K562 (cell line): ENCODE measurements around the gene ERN1. TPM values are rescaled to one million over a fixed set of nuclear protein-coding genes. Genes with fewer than 3 reads are reported as not detected.

Experiments used
- ATAC-seq: fragments of 200-7000 bp; cut with Tn5 transposase; 3 replicates; pipeline ENCODE4 v1.9.1; 2020; ENCODE audit warnings: moderate library complexity
- BruUV-seq: library from RNA; stranded (reverse); fragments of 400-500 nt; replicated peaks from 2 replicates; lab custom pipeline; 2021; lab: Mats Ljungman, UMichigan
- CTCF ChIA-PET: fragments of 300-600 bp; formaldehyde crosslinking; extraction: SDS; loops from one replicate; lab custom pipeline; 2021; ENCODE audit warnings: low intra/inter-chr PET ratio; lab: Yijun Ruan, JAX
- POLR2A ChIA-PET: fragments of 300-600, 350-650 bp; sonication (Branson Sonifier 250); formaldehyde crosslinking; extraction: SDS; loops from one replicate; lab custom pipeline; 2021; ENCODE audit warnings: antibody characterized with exemption, inconsistent platforms; lab: Yijun Ruan, JAX
- DNase-seq, 4 experiments: peaks; one replicate each; pipeline versions ENCODE4 v3.0.0 to v3.0.0-alpha.2; 2011 to 2018; ENCODE audit warnings: low spot score in 3 of 4, mixed read lengths in 3 of 4; ENCODE audit errors: extremely low read depth in 1 of 4
- FAIRE-seq: peaks from 2 replicates; lab custom pipeline; 2011; peaks lifted over from hg19 to GRCh38; lab: Jason Lieb, UNC
- H2AFZ ChIP-seq: 2 replicates; pipeline ENCODE4 v1.6.0; 2011; ENCODE audit warnings: low read depth, low read length, control low read depth, inconsistent platforms
- H3K27ac ChIP-seq: fragments of 200-600 bp; 3 replicates; pipeline ENCODE4 v1.8.0; 2011; ENCODE audit warnings: low read depth, mild to moderate bottlenecking, control low read depth, inconsistent platforms, low read length, moderate library complexity, mixed read lengths; ENCODE audit errors: extremely low read depth
- H3K27me3 ChIP-seq, 2 experiments: fragments of 300-600 bp in 1 of 2; 2 replicates in 1 of 2; 3 replicates in 1 of 2; pipeline versions ENCODE4 v1.6.0 to v1.8.0; 2011; ENCODE audit warnings: inconsistent platforms in 2 of 2, low read length in 2 of 2, mild to moderate bottlenecking in 1 of 2, mixed read lengths in 1 of 2, moderate library complexity in 1 of 2; ENCODE audit not compliant: control insufficient read depth in 2 of 2, insufficient read depth in 2 of 2
- H3K36me3 ChIP-seq: fragments of 300-600 bp; 3 replicates; pipeline ENCODE4 v1.8.0; 2011; ENCODE audit warnings: mild to moderate bottlenecking, low read length, inconsistent platforms; ENCODE audit not compliant: control insufficient read depth, insufficient read depth
- H3K4me1 ChIP-seq, 2 experiments: fragments of 200-600 bp in 1 of 2; replicated peaks in 1 of 2; 2 replicates in 1 of 2; 3 replicates in 1 of 2; pipeline versions ENCODE4 v1.5.1 to v1.8.0; 2011; ENCODE audit warnings: inconsistent platforms in 2 of 2, low read length in 2 of 2, mild to moderate bottlenecking in 1 of 2, mixed read lengths in 1 of 2, moderate library complexity in 1 of 2; ENCODE audit not compliant: control insufficient read depth in 2 of 2, insufficient read depth in 2 of 2
- H3K4me2 ChIP-seq: 2 replicates; pipeline ENCODE4 v1.6.1; 2011; ENCODE audit warnings: low read length, control low read depth, inconsistent platforms, mixed read lengths; ENCODE audit not compliant: insufficient read depth
- H3K4me3 ChIP-seq: fragments of 200-600 bp; sonication (generic), shearing (Covaris generic); 2 replicates; pipeline ENCODE4 v1.5.1; 2016; ENCODE audit warnings: control low read depth, inconsistent platforms
- H3K79me2 ChIP-seq: fragments of 200-600 bp; 3 replicates; pipeline ENCODE4 v1.8.0; 2011; ENCODE audit warnings: low read length, inconsistent platforms; ENCODE audit not compliant: control insufficient read depth, insufficient read depth
- H3K9ac ChIP-seq, 2 experiments: 2 replicates each; pipeline versions ENCODE4 v1.6.0 to v1.6.1; 2011; ENCODE audit warnings: low read depth in 2 of 2, low read length in 2 of 2, control low read depth in 1 of 2, inconsistent platforms in 1 of 2, mild to moderate bottlenecking in 1 of 2, mixed read lengths in 1 of 2; ENCODE audit not compliant: insufficient read depth in 1 of 2
- H3K9me1 ChIP-seq: one replicate; pipeline ENCODE4 v1.6.0; 2011; ENCODE audit warnings: inconsistent platforms, mild to moderate bottlenecking, low read length, moderate library complexity; ENCODE audit not compliant: control insufficient read depth, insufficient read depth
- H3K9me3 ChIP-seq: replicated peaks from 2 replicates; pipeline ENCODE4 v1.5.1; 2011; ENCODE audit warnings: low read depth, low read length, inconsistent platforms; ENCODE audit not compliant: control insufficient read depth, insufficient read depth
- H4K20me1 ChIP-seq: replicated peaks from 2 replicates; pipeline ENCODE4 v1.6.1; 2011; ENCODE audit warnings: low read length, inconsistent platforms, mixed read lengths; ENCODE audit not compliant: control insufficient read depth, insufficient read depth
- ELF4 ChIP-seq: fragments of 450-650 bp; formaldehyde crosslinking; IDR thresholded peaks from 2 replicates; pipeline ENCODE4 v1.4.0; 2022; ENCODE audit warnings: missing genetic modification characterization
- ETV6 ChIP-seq, 3 experiments: fragments of 150-350 bp in 1 of 3; sonication (generic) in 1 of 3; formaldehyde crosslinking in 1 of 3; IDR thresholded peaks; 2 replicates each; pipeline versions ENCODE4 v1.6.1 to v1.8.0; 2014 to 2022; ENCODE audit warnings: borderline replicate concordance in 2 of 3, low read depth in 2 of 3, antibody characterized with exemption in 1 of 3, low read length in 1 of 3, mild to moderate bottlenecking in 1 of 3, missing genetic modification reagents in 1 of 3
- POLR2A ChIP-seq: fragments of 450-650 bp; conservative IDR thresholded peaks from 2 replicates; pipeline ENCODE4 v1.6.1; 2016
- RBM39 ChIP-seq: fragments of 200-400 bp; formaldehyde crosslinking; optimal IDR thresholded peaks from 2 replicates; pipeline ENCODE3; 2018; ENCODE audit warnings: low read depth, low read length
- SPI1 ChIP-seq: IDR thresholded peaks from 2 replicates; pipeline ENCODE4 v1.6.1; 2011; ENCODE audit warnings: low read depth, low read length, control low read depth, borderline replicate concordance
- WGBS: fragments of 100-300 bp; shearing (Covaris generic); methylation state at CpG from one replicate; pipeline ENCODE4 v1.1.6; 2016; ENCODE audit warnings: low coverage, mixed read lengths; ENCODE audit not compliant: insufficient coverage; ENCODE audit errors: missing lambda C conversion rate; 5-methylcytosine and 5-hydroxymethylcytosine counted together
- in situ Hi-C: fragments of 300-500 bp; cut with MboI; formaldehyde crosslinking; loops from 4 replicates; pipeline ENCODE4 v1.15.0; 2018; ENCODE audit warnings: inconsistent platforms, mixed read lengths
- intact Hi-C: fragments of 100-400 bp; cut with micrococcal nuclease; formaldehyde crosslinking; loops from 2 replicates; pipeline ENCODE4 v1.14.2; 2022
- polyA plus RNA-seq, 8 experiments: library from polyadenylated mRNA; depleted of rRNA in 4 of 8; stranded (reverse) in 5 of 8; unstranded in 3 of 8; fragments of >200 nt; fragmentation: Nextera tagmentation in 2 of 8; fragmentation: Illumina TruSeq in 1 of 8; extraction: Ambion mirVana in 2 of 8; extraction: Trizol in 1 of 8; gene quantifications; 2 replicates each; pipeline versions ENCODE4 v1.2.1 to v1.2.3, GENCODE V29; 2011 to 2014; ENCODE audit warnings: inconsistent platforms in 1 of 8, missing spikeins in 1 of 8
- total RNA-seq, 7 experiments: library from RNA; depleted of rRNA in 6 of 7; stranded (reverse); fragments of >200 nt in 6 of 7; fragmentation: Illumina TruSeq in 2 of 7; extraction: Trizol in 2 of 7; gene quantifications; 2 replicates each; pipeline versions ENCODE4 v1.2.1 to v1.2.3, GENCODE V29; 2011 to 2021; ENCODE audit warnings: low replicate concordance in 1 of 7
- TF ChIP-seq, protein P1 (sequence below), 2 experiments: fragments of 450-650 bp; IDR thresholded peaks; 2 replicates each; pipeline ENCODE4 v1.6.1; 2016; ENCODE audit warnings: mild to moderate bottlenecking in 2 of 2, borderline replicate concordance in 1 of 2, low read depth in 1 of 2, moderate library complexity in 1 of 2

The ERN1 gene
- total and polyA plus RNA-seq, 9 of the 15 experiments (the other 6 are each of a cell fraction or from before 2014, with no cell fraction given): 2.1 to 22.5 (median 7.3) TPM

DNA sequence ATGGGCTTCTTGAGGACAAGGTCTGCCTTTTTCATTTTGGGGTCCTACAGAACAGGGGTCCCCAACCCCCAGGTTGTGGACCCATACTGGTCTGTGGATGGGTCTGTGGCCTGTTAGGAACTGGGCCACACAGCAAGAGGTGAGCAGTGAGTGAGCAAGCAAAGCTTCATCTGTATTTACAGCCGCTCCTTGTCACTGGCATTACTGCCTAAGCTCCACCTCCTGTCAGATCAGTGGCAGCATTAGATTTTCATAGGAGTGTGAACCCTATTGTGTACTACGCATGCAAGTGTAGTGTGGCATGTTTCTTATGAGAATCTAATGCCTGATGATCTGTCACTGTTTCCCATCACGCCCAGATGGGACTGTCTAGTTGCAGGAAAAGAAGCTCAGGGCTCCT lies 33.9 kb downstream of the ERN1 start:
- intact Hi-C loops: no loop called here
- in situ Hi-C loops: no loop called here
- H3K9me3 ChIP-seq: no peaks in the 10 kb centered on the region
- no peak overlapping the region for H3K4me3 ChIP-seq
- POLR2A ChIA-PET: interaction anchor here (0.7 to 1.0 kb wide), 2 partner anchors 13 to 22 kb away, joined by 3 read pairs; no protein-coding TSS in a partner anchor
- H3K9ac ChIP-seq: no peak overlapping the region; a peak in 1 of 4 replicates
- ATAC-seq (no peak), DNase-seq (no peak), FAIRE-seq (no peak)
- BruUV-seq: no TSS peak
- CTCF ChIA-PET: no interaction called here
- no peaks in the 10 kb centered on the region for H3K27me3 ChIP-seq
- H3K27ac ChIP-seq: no peak overlapping the region
- H3K79me2 ChIP-seq: no peaks in the 10 kb centered on the region
- H3K4me2 ChIP-seq: no peak overlapping the region
- H4K20me1 ChIP-seq: no peaks in the 10 kb centered on the region
- H3K9me1 ChIP-seq: no peaks in the 10 kb centered on the region
- peaks cover 13% of the 10 kb centered on the region for H3K36me3 ChIP-seq
- no peaks in the 10 kb centered on the region for H3K4me1 ChIP-seq
- TF ChIP-seq ETV6 (IDR thresholded peaks at IDR 0.05; ENCODE audit: borderline replicate concordance in 1 of 2, low read depth in 2 of 2, low read length in 1 of 2): no peak
- TF ChIP-seq ETV6 (CRISPR knock-in tag; IDR thresholded peaks at IDR 0.05; ENCODE audit: borderline replicate concordance): no peak
- no peak for TF ChIP-seq SPI1
- TF ChIP-seq, protein P1, sequence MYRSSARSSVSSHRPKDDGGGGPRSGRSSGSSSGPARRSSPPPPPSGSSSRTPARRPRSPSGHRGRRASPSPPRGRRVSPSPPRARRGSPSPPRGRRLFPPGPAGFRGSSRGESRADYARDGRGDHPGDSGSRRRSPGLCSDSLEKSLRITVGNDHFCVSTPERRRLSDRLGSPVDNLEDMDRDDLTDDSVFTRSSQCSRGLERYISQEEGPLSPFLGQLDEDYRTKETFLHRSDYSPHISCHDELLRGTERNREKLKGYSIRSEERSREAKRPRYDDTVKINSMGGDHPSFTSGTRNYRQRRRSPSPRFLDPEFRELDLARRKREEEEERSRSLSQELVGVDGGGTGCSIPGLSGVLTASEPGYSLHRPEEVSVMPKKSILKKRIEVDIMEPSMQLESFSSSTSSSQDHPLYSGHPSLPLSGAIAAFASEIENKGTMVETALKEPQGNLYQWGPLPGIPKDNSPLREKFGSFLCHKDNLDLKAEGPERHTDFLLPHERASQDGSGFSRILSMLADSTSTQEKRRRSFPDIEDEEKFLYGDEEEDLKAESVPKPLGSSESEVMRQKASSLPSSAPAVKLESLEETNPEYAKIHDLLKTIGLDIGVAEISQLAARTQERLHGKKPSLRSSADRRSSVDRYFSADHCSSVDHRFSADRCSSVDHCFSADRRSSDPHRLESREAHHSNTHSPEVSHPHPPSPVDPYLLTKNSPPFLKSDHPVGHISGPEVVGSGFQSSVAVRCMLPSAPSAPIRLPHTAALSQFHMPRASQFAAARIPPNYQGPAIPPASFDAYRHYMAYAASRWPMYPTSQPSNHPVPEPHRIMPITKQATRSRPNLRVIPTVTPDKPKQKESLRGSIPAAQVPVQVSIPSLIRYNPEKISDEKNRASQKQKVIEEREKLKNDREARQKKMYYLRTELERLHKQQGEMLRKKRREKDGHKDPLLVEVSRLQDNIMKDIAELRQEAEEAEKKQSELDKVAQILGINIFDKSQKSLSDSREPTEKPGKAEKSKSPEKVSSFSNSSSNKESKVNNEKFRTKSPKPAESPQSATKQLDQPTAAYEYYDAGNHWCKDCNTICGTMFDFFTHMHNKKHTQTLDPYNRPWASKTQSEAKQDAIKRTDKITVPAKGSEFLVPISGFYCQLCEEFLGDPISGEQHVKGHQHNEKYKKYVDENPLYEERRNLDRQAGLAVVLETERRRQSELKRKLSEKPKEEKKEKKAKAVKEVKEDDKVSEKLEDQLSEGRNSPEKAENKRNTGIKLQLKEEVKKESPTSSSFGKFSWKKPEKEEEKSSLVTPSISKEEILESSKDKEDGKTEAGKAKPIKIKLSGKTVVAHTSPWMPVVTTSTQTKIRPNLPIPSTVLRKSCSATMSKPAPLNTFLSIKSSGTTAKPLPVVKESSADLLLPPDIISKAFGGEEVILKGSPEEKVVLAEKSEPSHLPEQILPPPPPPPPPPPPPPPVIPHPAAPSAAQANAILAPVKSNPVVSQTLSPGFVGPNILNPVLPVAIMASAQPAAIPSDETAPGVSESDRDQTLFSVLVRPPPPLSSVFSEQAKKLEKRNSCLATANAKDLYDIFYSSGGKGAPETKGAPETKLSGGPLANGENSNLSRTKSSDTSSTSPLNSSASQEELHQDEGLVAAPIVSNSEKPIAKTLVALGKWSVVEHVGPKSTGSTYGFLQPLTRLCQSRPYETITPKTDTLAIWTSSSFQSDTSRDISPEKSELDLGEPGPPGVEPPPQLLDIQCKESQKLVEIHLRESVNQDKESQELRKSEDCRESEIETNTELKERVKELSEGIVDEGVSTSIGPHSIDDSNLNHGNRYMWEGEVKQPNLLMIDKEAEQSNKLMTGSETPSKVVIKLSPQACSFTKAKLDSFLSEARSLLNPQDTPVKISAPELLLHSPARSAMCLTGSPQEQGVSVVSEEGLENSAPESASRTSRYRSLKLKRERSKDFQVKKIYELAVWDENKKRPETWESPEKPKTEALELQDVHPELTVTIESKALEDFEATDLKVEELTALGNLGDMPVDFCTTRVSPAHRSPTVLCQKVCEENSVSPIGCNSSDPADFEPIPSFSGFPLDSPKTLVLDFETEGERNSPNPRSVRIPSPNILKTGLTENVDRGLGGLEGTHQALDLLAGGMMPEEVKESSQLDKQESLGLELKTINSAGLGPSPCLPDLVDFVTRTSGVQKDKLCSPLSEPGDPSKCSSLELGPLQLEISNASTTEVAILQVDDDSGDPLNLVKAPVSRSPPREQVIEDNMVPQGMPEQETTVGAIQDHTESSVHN (IDR thresholded peaks at IDR 0.05; ENCODE audit: borderline replicate concordance in 1 of 2, low read depth in 1 of 2): no peak
- TF ChIP-seq POLR2A: no peak
- TF ChIP-seq RBM39: no peak
- TF ChIP-seq ELF4 (CRISPR knock-in tag): no peak
- no peak overlapping the region for H2AFZ ChIP-seq
- 82% methylated on average over 3 of the region's 3 CpGs for WGBS
